Hepatocyte (in vitro differentiated cells): ENCODE measurements around the gene MUC20. TPM values are rescaled to one million over a fixed set of nuclear protein-coding genes. Genes with fewer than 3 reads are reported as not detected.

Source experiments
- DNase-seq: peaks from one replicate; pipeline ENCODE4 v3.0.0-alpha.2; 2016; ENCODE audit warnings: low spot score
- H2AFZ ChIP-seq: fragments of 200-600 bp; sonication (generic); 2 replicates; pipeline ENCODE4 v1.6.0; 2016; ENCODE audit warnings: antibody characterized with exemption, mild to moderate bottlenecking
- H3K27ac ChIP-seq: fragments of 200-600 bp; sonication (generic); 2 replicates; pipeline ENCODE4 v1.5.1; 2016; ENCODE audit warnings: mild to moderate bottlenecking
- H3K27me3 ChIP-seq: fragments of 200-600 bp; sonication (generic); 2 replicates; pipeline ENCODE4 v1.6.1; 2016
- H3K36me3 ChIP-seq: fragments of 200-600 bp; sonication (generic); replicated peaks from 2 replicates; pipeline ENCODE4 v1.5.1; 2016; ENCODE audit warnings: low read depth; ENCODE audit not compliant: insufficient read depth
- H3K4me1 ChIP-seq: fragments of 200-600 bp; sonication (generic); 2 replicates; pipeline ENCODE4 v1.5.1; 2016; ENCODE audit warnings: mild to moderate bottlenecking, moderate library complexity; ENCODE audit not compliant: insufficient read depth
- H3K4me2 ChIP-seq: fragments of 200-600 bp; sonication (generic); 2 replicates; pipeline ENCODE4 v1.6.0; 2016
- H3K4me3 ChIP-seq: fragments of 200-600 bp; sonication (generic); 2 replicates; pipeline ENCODE4 v1.5.1; 2016; ENCODE audit warnings: mild to moderate bottlenecking
- H3K79me2 ChIP-seq: fragments of 200-600 bp; sonication (generic); 2 replicates; pipeline ENCODE4 v1.6.0; 2017; ENCODE audit warnings: mild to moderate bottlenecking
- H3K9me2 ChIP-seq: fragments of 200-600 bp; sonication (generic); replicated peaks from 2 replicates; pipeline ENCODE4 v1.6.0; 2017; ENCODE audit warnings: mild to moderate bottlenecking; ENCODE audit not compliant: insufficient read depth
- H3K9me3 ChIP-seq: fragments of 200-600 bp; sonication (generic); 2 replicates; pipeline ENCODE4 v1.5.1; 2016; ENCODE audit warnings: low read depth, mild to moderate bottlenecking
- H4K20me1 ChIP-seq: fragments of 200-600 bp; sonication (generic); 2 replicates; pipeline ENCODE4 v1.6.0; 2016; ENCODE audit warnings: mild to moderate bottlenecking; ENCODE audit not compliant: insufficient read depth, poor library complexity, severe bottlenecking
- EZH2 ChIP-seq: fragments of 200-600 bp; sonication (generic); IDR thresholded peaks from 2 replicates; pipeline ENCODE4 v1.6.1; 2016; ENCODE audit warnings: antibody characterized with exemption, mild to moderate bottlenecking, borderline replicate concordance
- EZH2phosphoT487 ChIP-seq: fragments of 200-600 bp; sonication (generic); IDR thresholded peaks from one replicate; pipeline ENCODE4 v1.6.1; 2018; ENCODE audit warnings: antibody characterized with exemption, mild to moderate bottlenecking, low read depth, moderate library complexity; ENCODE audit not compliant: unreplicated experiment, severe bottlenecking
- WGBS: methylation state at CpG from one replicate; pipeline ENCODE4 v1.1.6; 2016; ENCODE audit warnings: low lambda C conversion rate; ENCODE audit errors: missing lambda C conversion rate; 5-methylcytosine and 5-hydroxymethylcytosine counted together
- polyA plus RNA-seq: library from polyadenylated mRNA; unstranded; fragments of >200 nt; fragmentation: Nextera tagmentation; extraction: Ambion mirVana; gene quantifications from 2 replicates; pipeline ENCODE4 v1.2.1, GENCODE V29; 2016
- total RNA-seq: library from RNA; depleted of rRNA; stranded (reverse); fragments of >200 nt; gene quantifications from 2 replicates; pipeline ENCODE4 v1.2.3, GENCODE V29; 2014
- TF ChIP-seq, protein P1 (sequence below): fragments of 200-600 bp; sonication (generic); IDR thresholded peaks from 2 replicates; pipeline ENCODE4 v1.5.1; 2016; ENCODE audit warnings: antibody characterized with exemption, mild to moderate bottlenecking; ENCODE audit not compliant: poor library complexity

MUC20 gene
- total and polyA plus RNA-seq, 2 experiments from 2014 or later = 4.5 to 8.2 TPM

DNA sequence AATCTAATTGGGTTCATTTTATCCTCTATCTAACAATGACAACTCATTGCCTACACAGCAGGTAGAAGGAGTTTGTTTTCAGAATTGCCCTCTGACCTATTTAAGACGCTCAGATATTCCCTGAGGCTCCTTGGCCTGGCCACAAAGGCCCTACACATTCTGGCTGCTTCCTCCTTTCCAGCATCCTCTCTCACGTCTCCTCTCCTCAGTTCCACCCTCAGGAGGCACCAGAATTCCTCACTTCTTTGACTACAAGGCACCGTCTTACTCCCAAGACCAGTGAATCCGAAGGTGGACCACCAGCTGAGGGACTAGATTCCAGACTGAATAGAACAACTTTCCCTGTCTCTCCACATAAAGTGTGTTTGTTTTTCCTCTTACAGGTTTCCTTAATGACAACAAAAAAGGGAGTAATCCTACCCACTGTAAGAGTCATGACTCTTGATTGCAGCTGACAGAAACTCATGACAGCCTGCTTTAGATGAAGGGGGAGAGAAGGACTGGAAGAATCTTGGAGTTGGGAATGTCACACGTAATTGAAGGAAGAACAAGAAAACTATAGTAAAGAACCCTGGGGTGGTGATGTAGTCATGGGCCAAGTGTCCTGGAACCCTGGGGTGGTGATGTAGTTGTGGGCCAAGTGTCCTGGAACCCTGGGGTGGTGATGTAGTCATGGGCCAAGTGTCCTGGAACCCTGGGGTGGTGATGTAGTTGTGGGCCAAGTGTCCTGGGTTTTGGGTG is 22.0 kb upstream of the MUC20 start:
- Histone ChIP-seq H3K9me2 (no peaks in the 10 kb centered on the region), H2AFZ (no peak overlapping the region), H4K20me1 (no peaks in the 10 kb centered on the region), H3K4me2 (no peak overlapping the region), H3K27me3 (no peaks in the 10 kb centered on the region), H3K36me3 (no peaks in the 10 kb centered on the region), H3K79me2 (no peaks in the 10 kb centered on the region), H3K9me3 (no peaks in the 10 kb centered on the region), H3K27ac (no peak overlapping the region), H3K4me1 (no peaks in the 10 kb centered on the region), H3K4me3 (no peak overlapping the region)
- TF ChIP-seq EZH2phosphoT487 (no peak), EZH2 (no peak)
- TF ChIP-seq, protein P1, sequence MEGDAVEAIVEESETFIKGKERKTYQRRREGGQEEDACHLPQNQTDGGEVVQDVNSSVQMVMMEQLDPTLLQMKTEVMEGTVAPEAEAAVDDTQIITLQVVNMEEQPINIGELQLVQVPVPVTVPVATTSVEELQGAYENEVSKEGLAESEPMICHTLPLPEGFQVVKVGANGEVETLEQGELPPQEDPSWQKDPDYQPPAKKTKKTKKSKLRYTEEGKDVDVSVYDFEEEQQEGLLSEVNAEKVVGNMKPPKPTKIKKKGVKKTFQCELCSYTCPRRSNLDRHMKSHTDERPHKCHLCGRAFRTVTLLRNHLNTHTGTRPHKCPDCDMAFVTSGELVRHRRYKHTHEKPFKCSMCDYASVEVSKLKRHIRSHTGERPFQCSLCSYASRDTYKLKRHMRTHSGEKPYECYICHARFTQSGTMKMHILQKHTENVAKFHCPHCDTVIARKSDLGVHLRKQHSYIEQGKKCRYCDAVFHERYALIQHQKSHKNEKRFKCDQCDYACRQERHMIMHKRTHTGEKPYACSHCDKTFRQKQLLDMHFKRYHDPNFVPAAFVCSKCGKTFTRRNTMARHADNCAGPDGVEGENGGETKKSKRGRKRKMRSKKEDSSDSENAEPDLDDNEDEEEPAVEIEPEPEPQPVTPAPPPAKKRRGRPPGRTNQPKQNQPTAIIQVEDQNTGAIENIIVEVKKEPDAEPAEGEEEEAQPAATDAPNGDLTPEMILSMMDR = no peak
- 62% methylated on average over 5 of the region's 5 CpGs for WGBS
- no peak for DNase-seq

DNA sequence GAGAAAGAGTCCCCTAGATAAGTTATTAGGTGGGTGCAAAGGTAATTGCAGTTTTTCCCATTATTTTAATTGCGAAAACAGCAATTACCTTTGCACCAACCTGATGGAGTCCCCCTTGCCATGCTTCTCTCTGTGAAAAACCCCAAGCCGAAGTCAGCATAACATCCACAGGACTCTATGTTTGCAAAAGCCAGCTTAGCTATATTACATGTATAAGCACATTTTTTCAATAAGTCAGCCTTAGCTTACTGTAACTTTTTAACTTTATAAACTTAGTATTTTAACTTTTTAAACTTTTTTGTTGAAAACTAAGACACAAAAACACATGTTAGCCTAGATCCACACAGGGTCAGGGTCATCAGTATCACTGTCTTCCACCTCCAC is 21.4 kb upstream of the MUC20 start:
- no peaks in the 10 kb centered on the region for H3K9me3 ChIP-seq
- no peak for DNase-seq
- no peak overlapping the region for H3K4me3 ChIP-seq
- no peaks in the 10 kb centered on the region for H3K79me2 ChIP-seq
- H3K27ac ChIP-seq = no peak overlapping the region
- no peaks in the 10 kb centered on the region for H3K9me2 ChIP-seq
- H4K20me1 ChIP-seq = no peaks in the 10 kb centered on the region
- no peak overlapping the region for H2AFZ ChIP-seq
- H3K27me3 ChIP-seq = no peaks in the 10 kb centered on the region
- 94% methylated on average over 2 of the region's 2 CpGs for WGBS
- H3K4me2 ChIP-seq = no peak overlapping the region
- no peaks in the 10 kb centered on the region for H3K4me1 ChIP-seq
- TF ChIP-seq EZH2phosphoT487 (no peak), EZH2 (no peak)
- TF ChIP-seq, protein P1 = no peak
- H3K36me3 ChIP-seq = no peaks in the 10 kb centered on the region

DNA sequence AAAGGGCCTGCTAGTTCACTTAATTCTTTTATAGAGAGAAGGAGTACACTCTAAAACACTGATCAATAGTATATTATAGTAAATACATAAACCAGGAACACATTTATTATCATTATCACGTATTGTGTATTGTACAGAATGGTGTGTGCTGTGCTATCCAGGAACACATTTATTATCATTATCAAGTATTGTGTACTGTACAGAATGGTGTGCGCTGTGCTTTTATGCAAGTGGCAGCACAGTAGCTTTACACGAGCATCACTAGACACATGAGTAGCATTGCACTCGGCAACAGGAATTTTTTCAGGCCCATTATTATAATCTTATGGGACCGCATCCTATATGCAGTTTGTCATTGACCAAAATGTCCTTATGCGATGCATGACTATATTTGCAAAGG is 20.9 kb upstream of the MUC20 start:
- H2AFZ ChIP-seq = no peak overlapping the region
- no peaks in the 10 kb centered on the region for H3K79me2 ChIP-seq
- H3K4me1 ChIP-seq = no peaks in the 10 kb centered on the region
- TF ChIP-seq EZH2phosphoT487 (no peak), EZH2 (no peak)
- TF ChIP-seq, protein P1 = no peak
- no peak overlapping the region for H3K27ac ChIP-seq
- no peaks in the 10 kb centered on the region for H4K20me1 ChIP-seq
- no peaks in the 10 kb centered on the region for H3K9me3 ChIP-seq
- no peak overlapping the region for H3K4me2 ChIP-seq
- no peaks in the 10 kb centered on the region for H3K9me2 ChIP-seq
- WGBS = 83% methylated on average over 6 of the region's 6 CpGs
- no peaks in the 10 kb centered on the region for H3K27me3 ChIP-seq
- no peak for DNase-seq
- no peaks in the 10 kb centered on the region for H3K36me3 ChIP-seq
- no peak overlapping the region for H3K4me3 ChIP-seq
